ENCODE results near the gene PAEP. TPM values are rescaled to one million over a fixed set of nuclear protein-coding genes. Genes with fewer than 3 reads are reported as not detected.

PAEP gene
- total RNA-seq, 1 donor from 2014 or later, result not detected

- DNase-seq, result no peak
- no peaks in the 10 kb centered on the region for H3K4me1 Mint-ChIP-seq
- intact Hi-C loops (cut with micrococcal nuclease), result no loop called here
- H3K9me3 Mint-ChIP-seq, result no peaks in the 10 kb centered on the region
- no peak overlapping the region for H3K4me3 Mint-ChIP-seq
- no peaks in the 10 kb centered on the region for H3K36me3 Mint-ChIP-seq (ENCODE audit: low read depth)
- peaks cover 3% of the 10 kb centered on the region for H3K27me3 Mint-ChIP-seq
- no peak overlapping the region for H3K27ac Mint-ChIP-seq
Observed at GRCh38 chr9:135570456-135570855, 8.9 kb downstream of the PAEP start.

- no peak overlapping the region for H3K4me3 Mint-ChIP-seq
- intact Hi-C loops (cut with micrococcal nuclease), result no loop called here
Observed at GRCh38 chr9:135572233-135572632, 10.7 kb downstream of the PAEP start.

GRCh38 chr9:135573124-135573523, 11.6 kb downstream of the PAEP start:
- Mint-ChIP-seq H3K4me3 (no peak overlapping the region), H3K4me1 (no peaks in the 10 kb centered on the region), H3K27me3 (peaks cover 2% of the 10 kb centered on the region), H3K36me3 (ENCODE audit: low read depth) (no peaks in the 10 kb centered on the region), H3K9me3 (no peaks in the 10 kb centered on the region), H3K27ac (no peak overlapping the region)
- no peak for DNase-seq
- intact Hi-C loops (cut with micrococcal nuclease), result no loop called here

More at GRCh38 chr9:135572233-135572632, 10.7 kb downstream of the PAEP start:
- H3K9me3 Mint-ChIP-seq, result no peaks in the 10 kb centered on the region
- H3K4me1 Mint-ChIP-seq, result no peaks in the 10 kb centered on the region
- no peak for DNase-seq
- H3K36me3 Mint-ChIP-seq (ENCODE audit: low read depth), result no peaks in the 10 kb centered on the region
- no peak overlapping the region for H3K27ac Mint-ChIP-seq
- H3K27me3 Mint-ChIP-seq, result peaks cover 2% of the 10 kb centered on the region

- Mint-ChIP-seq H3K9me3 (no peaks in the 10 kb centered on the region), H3K27ac (no peak overlapping the region), H3K4me3 (no peak overlapping the region), H3K4me1 (no peaks in the 10 kb centered on the region), H3K27me3 (no peaks in the 10 kb centered on the region), H3K36me3 (ENCODE audit: low read depth) (no peaks in the 10 kb centered on the region)
- intact Hi-C loops (cut with micrococcal nuclease), result no loop called here
- no peak for DNase-seq
Observed at GRCh38 chr9:135574331-135574730, 12.8 kb downstream of the PAEP start.

GRCh38 chr9:135574943-135575342, 13.4 kb downstream of the PAEP start:
- intact Hi-C loops (cut with micrococcal nuclease), result no loop called here
- no peaks in the 10 kb centered on the region for H3K36me3 Mint-ChIP-seq (ENCODE audit: low read depth)
- no peaks in the 10 kb centered on the region for H3K4me1 Mint-ChIP-seq
- no peaks in the 10 kb centered on the region for H3K9me3 Mint-ChIP-seq
- no peak for DNase-seq
- H3K27ac Mint-ChIP-seq, result no peak overlapping the region
- H3K27me3 Mint-ChIP-seq, result no peaks in the 10 kb centered on the region
- H3K4me3 Mint-ChIP-seq, result no peak overlapping the region

- intact Hi-C loops (cut with micrococcal nuclease), result no loop called here
- Mint-ChIP-seq H3K36me3 (ENCODE audit: low read depth) (no peaks in the 10 kb centered on the region), H3K27me3 (no peaks in the 10 kb centered on the region), H3K9me3 (no peaks in the 10 kb centered on the region), H3K4me3 (no peak overlapping the region), H3K4me1 (no peaks in the 10 kb centered on the region), H3K27ac (no peak overlapping the region)
- DNase-seq, result no peak
Observed at GRCh38 chr9:135575995-135576631, 14.6 kb downstream of the PAEP start.

- no peaks in the 10 kb centered on the region for H3K36me3 Mint-ChIP-seq (ENCODE audit: low read depth)
- H3K27ac Mint-ChIP-seq, result no peak overlapping the region
- DNase-seq, result no peak
- intact Hi-C loops (cut with micrococcal nuclease), result no loop called here
- H3K4me1 Mint-ChIP-seq, result no peaks in the 10 kb centered on the region
- no peak overlapping the region for H3K4me3 Mint-ChIP-seq
- no peaks in the 10 kb centered on the region for H3K9me3 Mint-ChIP-seq
- no peaks in the 10 kb centered on the region for H3K27me3 Mint-ChIP-seq
Observed at GRCh38 chr9:135577256-135577655, 15.7 kb downstream of the PAEP start.

GRCh38 chr9:135579356-135579755, 17.8 kb downstream of the PAEP start:
- H3K9me3 Mint-ChIP-seq, result no peaks in the 10 kb centered on the region
- H3K27ac Mint-ChIP-seq, result no peak overlapping the region
- H3K4me1 Mint-ChIP-seq, result no peaks in the 10 kb centered on the region
- H3K4me3 Mint-ChIP-seq, result no peak overlapping the region
- no peaks in the 10 kb centered on the region for H3K27me3 Mint-ChIP-seq
- intact Hi-C loops (cut with micrococcal nuclease), result no loop called here
- DNase-seq, result no peak
- H3K36me3 Mint-ChIP-seq (ENCODE audit: low read depth), result no peaks in the 10 kb centered on the region

GRCh38 chr9:135579889-135580660, 18.5 kb downstream of the PAEP start:
- Mint-ChIP-seq H3K36me3 (ENCODE audit: low read depth) (no peaks in the 10 kb centered on the region), H3K9me3 (no peaks in the 10 kb centered on the region), H3K27me3 (no peaks in the 10 kb centered on the region), H3K4me3 (no peak overlapping the region), H3K27ac (no peak overlapping the region), H3K4me1 (no peaks in the 10 kb centered on the region)
- intact Hi-C loops (cut with micrococcal nuclease), result no loop called here
- DNase-seq, result no peak

GRCh38 chr9:135580664-135581380, 19.3 kb downstream of the PAEP start:
- H3K9me3 Mint-ChIP-seq, result no peaks in the 10 kb centered on the region
- no peaks in the 10 kb centered on the region for H3K4me1 Mint-ChIP-seq
- intact Hi-C loops (cut with micrococcal nuclease), result no loop called here
- DNase-seq, result no peak
- H3K27me3 Mint-ChIP-seq, result no peaks in the 10 kb centered on the region
- no peak overlapping the region for H3K4me3 Mint-ChIP-seq
- no peaks in the 10 kb centered on the region for H3K36me3 Mint-ChIP-seq (ENCODE audit: low read depth)
- no peak overlapping the region for H3K27ac Mint-ChIP-seq

GRCh38 chr9:135581636-135582426, 20.3 kb downstream of the PAEP start:
- Mint-ChIP-seq H3K27me3 (no peaks in the 10 kb centered on the region), H3K36me3 (ENCODE audit: low read depth) (no peaks in the 10 kb centered on the region), H3K4me3 (no peak overlapping the region), H3K27ac (no peak overlapping the region), H3K9me3 (no peaks in the 10 kb centered on the region), H3K4me1 (no peaks in the 10 kb centered on the region)
- intact Hi-C loops (cut with micrococcal nuclease), result no loop called here
- no peak for DNase-seq

GRCh38 chr9:135582541-135582940, 21.0 kb downstream of the PAEP start:
- H3K27me3 Mint-ChIP-seq, result no peaks in the 10 kb centered on the region
- no peaks in the 10 kb centered on the region for H3K9me3 Mint-ChIP-seq
- no peak for DNase-seq
- no peak overlapping the region for H3K27ac Mint-ChIP-seq
- no peak overlapping the region for H3K4me3 Mint-ChIP-seq
- intact Hi-C loops (cut with micrococcal nuclease), result no loop called here
- no peaks in the 10 kb centered on the region for H3K4me1 Mint-ChIP-seq
- no peaks in the 10 kb centered on the region for H3K36me3 Mint-ChIP-seq (ENCODE audit: low read depth)

GRCh38 chr9:135582966-135583687, 21.6 kb downstream of the PAEP start:
- Mint-ChIP-seq H3K36me3 (ENCODE audit: low read depth) (no peaks in the 10 kb centered on the region), H3K27me3 (no peaks in the 10 kb centered on the region), H3K9me3 (no peaks in the 10 kb centered on the region), H3K27ac (no peak overlapping the region), H3K4me3 (no peak overlapping the region), H3K4me1 (no peaks in the 10 kb centered on the region)
- intact Hi-C loops (cut with micrococcal nuclease), result no loop called here
- DNase-seq, result no peak
